NCI-H2107 treated with DMSO at 0.1 percent for 48 hours (cell line): ENCODE measurements around the gene KRT4.
"Not testable (repeated sequence)": the region's sequence is repeated elsewhere in the genome, so short reads cannot be mapped to it uniquely, and the experiment has no call there.

ENCODE experiments used
- DNase-seq: peaks from one replicate; lab custom pipeline; 2025; ENCODE audit not compliant: unreplicated experiment; lab: John Stamatoyannopoulos, UW

Gene KRT4

GRCh38 chr12:52813885-52814709 is at the start of gene KRT4:
KRT4 (minus strand) TSS chr12:52814116; CDS start chr12:52814058, 58 bp downstream.
- no peak for DNase-seq

- DNase-seq: no peak
These were observed 48.1 kb upstream of the KRT4 start for GRCh38 chr12:52862023-52862422.

- DNase-seq: no peak
These were observed 47.6 kb upstream of the KRT4 start for GRCh38 chr12:52861511-52861910.

GRCh38 chr12:52860102-52860823 is 46.3 kb upstream of the KRT4 start:
- DNase-seq: no peak

GRCh38 chr12:52857500-52857899 is 43.6 kb upstream of the KRT4 start:
- DNase-seq: no peak

GRCh38 chr12:52856787-52857186 is 42.9 kb upstream of the KRT4 start:
- no peak for DNase-seq

GRCh38 chr12:52856077-52856476 is 42.2 kb upstream of the KRT4 start:
- DNase-seq: not testable (repeated sequence)

- no peak for DNase-seq
These were observed 37.9 kb upstream of the KRT4 start for GRCh38 chr12:52851787-52852186.

GRCh38 chr12:52850681-52851080 is 36.8 kb upstream of the KRT4 start:
- DNase-seq: no peak

- DNase-seq: no peak
These were observed 35.6 kb upstream of the KRT4 start for GRCh38 chr12:52849511-52849910.

- no peak for DNase-seq
These were observed 34.8 kb upstream of the KRT4 start, which contains the start of gene KRT78 for GRCh38 chr12:52848661-52849255. KRT78 (minus strand) TSS chr12:52848994; CDS start chr12:52848930, 64 bp downstream.

GRCh38 chr12:52847335-52848102 is 33.6 kb upstream of the KRT4 start:
- no peak for DNase-seq

- DNase-seq: no peak
These were observed 32.5 kb upstream of the KRT4 start for GRCh38 chr12:52846356-52846970.

- no peak for DNase-seq
These were observed 32.0 kb upstream of the KRT4 start for GRCh38 chr12:52845946-52846345.

GRCh38 chr12:52844386-52844785 is 30.5 kb upstream of the KRT4 start:
- DNase-seq: no peak

GRCh38 chr12:52839436-52840105 is 25.7 kb upstream of the KRT4 start:
- DNase-seq: no peak

GRCh38 chr12:52838609-52839435 is 24.9 kb upstream of the KRT4 start:
- peak; percentile 51 for DNase-seq

GRCh38 chr12:52837781-52838608 is 24.1 kb upstream of the KRT4 start:
- DNase-seq: no peak
